SK-N-SH (cell line): ENCODE data around the gene ACAD11.

Experiments
- EZH2phosphoT487 ChIP-seq: fragments of 200-600 bp; sonication (generic); IDR thresholded peaks from 2 replicates; pipeline ENCODE4 v1.6.1; 2017; ENCODE audit warnings: low read depth, mixed run types, mild to moderate bottlenecking, antibody characterized with exemption, moderate library complexity, borderline replicate concordance
- GABPA ChIP-seq: IDR thresholded peaks from 2 replicates; pipeline ENCODE4 v1.4.0; 2012; ENCODE audit warnings: low read depth, mild to moderate bottlenecking
- NFIC ChIP-seq: IDR thresholded peaks from 2 replicates; pipeline ENCODE4 v1.4.0; 2012; ENCODE audit warnings: borderline replicate concordance
- POLR2AphosphoS5 ChIP-seq: IDR thresholded peaks from 2 replicates; pipeline ENCODE4 v1.6.1; 2012; ENCODE audit warnings: low read depth, low read length
- RFX5 ChIP-seq: IDR thresholded peaks from 2 replicates; pipeline ENCODE4 v1.6.1; 2012; ENCODE audit warnings: mild to moderate bottlenecking, improper control_type of control experiment, low read length
- TAF1 ChIP-seq: IDR thresholded peaks from 2 replicates; pipeline ENCODE4 v1.6.1; 2012; ENCODE audit warnings: low read depth, mild to moderate bottlenecking, low read length, moderate library complexity, borderline replicate concordance
- TF ChIP-seq, protein P1 (sequence below): fragments of 200-600 bp; sonication (generic); IDR thresholded peaks from 2 replicates; pipeline ENCODE4 v1.6.1; 2017; ENCODE audit warnings: antibody characterized with exemption, mild to moderate bottlenecking, moderate library complexity
- TF ChIP-seq, protein P2 (sequence below): IDR thresholded peaks from 2 replicates; pipeline ENCODE4 v1.4.0; 2012; ENCODE audit warnings: low read depth, borderline replicate concordance
- TF ChIP-seq, protein P3 (sequence below): IDR thresholded peaks from 2 replicates; pipeline ENCODE4 v1.4.0; 2012; ENCODE audit warnings: low read depth
- TF ChIP-seq, protein P4 (sequence below): IDR thresholded peaks from 2 replicates; pipeline ENCODE4 v1.6.1; 2012; ENCODE audit warnings: mild to moderate bottlenecking, low read depth, low read length, moderate library complexity

DNA sequence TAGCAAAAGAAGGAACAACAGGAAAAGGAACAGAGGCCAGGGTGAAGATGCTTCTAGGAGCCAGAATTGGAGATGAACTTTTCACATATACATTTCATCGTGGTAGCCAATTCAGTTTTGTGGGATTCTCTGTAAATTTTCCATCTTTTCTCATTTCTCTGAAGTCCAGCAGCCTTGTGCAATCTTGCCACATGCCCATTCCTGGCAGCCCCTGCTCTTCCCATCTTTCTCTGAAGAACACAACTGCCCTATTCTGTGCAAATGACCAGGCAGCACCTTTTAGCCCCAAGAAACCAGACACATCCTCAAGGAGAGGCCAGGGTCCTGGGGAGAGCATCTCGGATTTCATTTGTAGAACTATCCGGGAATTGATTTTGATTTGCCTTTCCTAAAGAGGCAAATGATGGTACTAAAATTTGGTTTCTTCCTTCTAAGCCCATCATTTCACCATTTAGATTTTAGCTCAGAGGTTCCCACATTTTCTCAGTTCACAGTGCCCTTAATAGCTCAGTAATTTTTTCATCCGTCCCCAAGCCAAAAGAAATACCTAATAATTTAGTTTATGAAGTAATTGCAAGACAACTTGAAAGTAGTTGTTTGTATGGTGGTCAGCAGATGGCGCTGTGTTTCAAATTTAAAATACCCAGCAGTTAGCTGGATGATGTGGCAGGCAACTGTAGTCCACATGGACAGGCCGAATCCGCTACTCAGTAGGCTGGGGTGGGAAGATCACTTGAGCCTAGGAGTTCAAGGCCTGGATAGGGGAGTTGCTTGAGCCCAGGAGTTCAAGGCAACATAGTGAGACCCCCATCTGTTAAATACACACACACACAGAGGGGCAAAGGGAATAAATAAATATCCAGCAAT is 123.8 kb downstream of the ACAD11 start:
- TF ChIP-seq, protein P1, sequence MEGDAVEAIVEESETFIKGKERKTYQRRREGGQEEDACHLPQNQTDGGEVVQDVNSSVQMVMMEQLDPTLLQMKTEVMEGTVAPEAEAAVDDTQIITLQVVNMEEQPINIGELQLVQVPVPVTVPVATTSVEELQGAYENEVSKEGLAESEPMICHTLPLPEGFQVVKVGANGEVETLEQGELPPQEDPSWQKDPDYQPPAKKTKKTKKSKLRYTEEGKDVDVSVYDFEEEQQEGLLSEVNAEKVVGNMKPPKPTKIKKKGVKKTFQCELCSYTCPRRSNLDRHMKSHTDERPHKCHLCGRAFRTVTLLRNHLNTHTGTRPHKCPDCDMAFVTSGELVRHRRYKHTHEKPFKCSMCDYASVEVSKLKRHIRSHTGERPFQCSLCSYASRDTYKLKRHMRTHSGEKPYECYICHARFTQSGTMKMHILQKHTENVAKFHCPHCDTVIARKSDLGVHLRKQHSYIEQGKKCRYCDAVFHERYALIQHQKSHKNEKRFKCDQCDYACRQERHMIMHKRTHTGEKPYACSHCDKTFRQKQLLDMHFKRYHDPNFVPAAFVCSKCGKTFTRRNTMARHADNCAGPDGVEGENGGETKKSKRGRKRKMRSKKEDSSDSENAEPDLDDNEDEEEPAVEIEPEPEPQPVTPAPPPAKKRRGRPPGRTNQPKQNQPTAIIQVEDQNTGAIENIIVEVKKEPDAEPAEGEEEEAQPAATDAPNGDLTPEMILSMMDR, result peak; percentile 74
- no peak for TF ChIP-seq TAF1
- TF ChIP-seq, protein P2, sequence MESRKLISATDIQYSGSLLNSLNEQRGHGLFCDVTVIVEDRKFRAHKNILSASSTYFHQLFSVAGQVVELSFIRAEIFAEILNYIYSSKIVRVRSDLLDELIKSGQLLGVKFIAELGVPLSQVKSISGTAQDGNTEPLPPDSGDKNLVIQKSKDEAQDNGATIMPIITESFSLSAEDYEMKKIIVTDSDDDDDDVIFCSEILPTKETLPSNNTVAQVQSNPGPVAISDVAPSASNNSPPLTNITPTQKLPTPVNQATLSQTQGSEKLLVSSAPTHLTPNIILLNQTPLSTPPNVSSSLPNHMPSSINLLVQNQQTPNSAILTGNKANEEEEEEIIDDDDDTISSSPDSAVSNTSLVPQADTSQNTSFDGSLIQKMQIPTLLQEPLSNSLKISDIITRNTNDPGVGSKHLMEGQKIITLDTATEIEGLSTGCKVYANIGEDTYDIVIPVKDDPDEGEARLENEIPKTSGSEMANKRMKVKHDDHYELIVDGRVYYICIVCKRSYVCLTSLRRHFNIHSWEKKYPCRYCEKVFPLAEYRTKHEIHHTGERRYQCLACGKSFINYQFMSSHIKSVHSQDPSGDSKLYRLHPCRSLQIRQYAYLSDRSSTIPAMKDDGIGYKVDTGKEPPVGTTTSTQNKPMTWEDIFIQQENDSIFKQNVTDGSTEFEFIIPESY, result no peak
- TF ChIP-seq NFIC, result no peak
- TF ChIP-seq RFX5, result no peak
- TF ChIP-seq, protein P3, sequence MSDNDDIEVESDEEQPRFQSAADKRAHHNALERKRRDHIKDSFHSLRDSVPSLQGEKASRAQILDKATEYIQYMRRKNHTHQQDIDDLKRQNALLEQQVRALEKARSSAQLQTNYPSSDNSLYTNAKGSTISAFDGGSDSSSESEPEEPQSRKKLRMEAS, result peak; percentile 82
- TF ChIP-seq GABPA, result no peak
- TF ChIP-seq, protein P4, sequence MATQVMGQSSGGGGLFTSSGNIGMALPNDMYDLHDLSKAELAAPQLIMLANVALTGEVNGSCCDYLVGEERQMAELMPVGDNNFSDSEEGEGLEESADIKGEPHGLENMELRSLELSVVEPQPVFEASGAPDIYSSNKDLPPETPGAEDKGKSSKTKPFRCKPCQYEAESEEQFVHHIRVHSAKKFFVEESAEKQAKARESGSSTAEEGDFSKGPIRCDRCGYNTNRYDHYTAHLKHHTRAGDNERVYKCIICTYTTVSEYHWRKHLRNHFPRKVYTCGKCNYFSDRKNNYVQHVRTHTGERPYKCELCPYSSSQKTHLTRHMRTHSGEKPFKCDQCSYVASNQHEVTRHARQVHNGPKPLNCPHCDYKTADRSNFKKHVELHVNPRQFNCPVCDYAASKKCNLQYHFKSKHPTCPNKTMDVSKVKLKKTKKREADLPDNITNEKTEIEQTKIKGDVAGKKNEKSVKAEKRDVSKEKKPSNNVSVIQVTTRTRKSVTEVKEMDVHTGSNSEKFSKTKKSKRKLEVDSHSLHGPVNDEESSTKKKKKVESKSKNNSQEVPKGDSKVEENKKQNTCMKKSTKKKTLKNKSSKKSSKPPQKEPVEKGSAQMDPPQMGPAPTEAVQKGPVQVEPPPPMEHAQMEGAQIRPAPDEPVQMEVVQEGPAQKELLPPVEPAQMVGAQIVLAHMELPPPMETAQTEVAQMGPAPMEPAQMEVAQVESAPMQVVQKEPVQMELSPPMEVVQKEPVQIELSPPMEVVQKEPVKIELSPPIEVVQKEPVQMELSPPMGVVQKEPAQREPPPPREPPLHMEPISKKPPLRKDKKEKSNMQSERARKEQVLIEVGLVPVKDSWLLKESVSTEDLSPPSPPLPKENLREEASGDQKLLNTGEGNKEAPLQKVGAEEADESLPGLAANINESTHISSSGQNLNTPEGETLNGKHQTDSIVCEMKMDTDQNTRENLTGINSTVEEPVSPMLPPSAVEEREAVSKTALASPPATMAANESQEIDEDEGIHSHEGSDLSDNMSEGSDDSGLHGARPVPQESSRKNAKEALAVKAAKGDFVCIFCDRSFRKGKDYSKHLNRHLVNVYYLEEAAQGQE, result no peak
- TF ChIP-seq EZH2phosphoT487, result no peak
- no peak for TF ChIP-seq POLR2AphosphoS5
